Dermis microvascular lymphatic vessel endothelial cell (primary cell): Measurements from ENCODE around the gene FAM184A. TPM values are rescaled to one million over a fixed set of nuclear protein-coding genes. Genes with fewer than 3 reads are reported as not detected.

Source experiments
- DNase-seq, 2 donors: peaks; one replicate each; pipeline versions ENCODE4 v3.0.0 to v3.0.0-alpha.2; 2010; ENCODE audit warnings: low read depth in 2 of 2
- total RNA-seq: library from RNA; depleted of rRNA; stranded (reverse); fragments of >200 nt; gene quantifications from 2 replicates; pipeline ENCODE4 v1.2.1, GENCODE V29; 2014

FAM184A gene
- total RNA-seq, 1 donor from 2014 or later = 0.13 TPM

- DNase-seq = no peak
Observed at GRCh38 chr6:119055069-119055468, 23.4 kb downstream of the FAM184A start.

- DNase-seq = no peak
Observed at GRCh38 chr6:119052987-119053386, 25.5 kb downstream of the FAM184A start.

- DNase-seq = no peak
Observed at GRCh38 chr6:119052292-119052889, 26.1 kb downstream of the FAM184A start.

GRCh38 chr6:119044255-119044654 lies 34.2 kb downstream of the FAM184A start:
- DNase-seq = no peak

GRCh38 chr6:119043783-119044182 lies 34.7 kb downstream of the FAM184A start:
- no peak for DNase-seq

GRCh38 chr6:119043265-119043664 lies 35.2 kb downstream of the FAM184A start:
- DNase-seq = no peak

GRCh38 chr6:119040636-119041035 lies 37.8 kb downstream of the FAM184A start:
- DNase-seq = no peak

GRCh38 chr6:119040229-119040628 lies 38.2 kb downstream of the FAM184A start:
- DNase-seq = no peak

GRCh38 chr6:119037941-119038623 lies 40.4 kb downstream of the FAM184A start:
- DNase-seq = no peak

- no peak for DNase-seq
Observed at GRCh38 chr6:119037264-119037663, 41.2 kb downstream of the FAM184A start.

- no peak for DNase-seq
Observed at GRCh38 chr6:119036081-119036480, 42.4 kb downstream of the FAM184A start.

GRCh38 chr6:119035459-119035858 lies 43.0 kb downstream of the FAM184A start:
- no peak for DNase-seq

GRCh38 chr6:119034827-119035458 lies 43.5 kb downstream of the FAM184A start:
- peak; percentile 24 to 38 for DNase-seq

- DNase-seq = no peak
Observed at GRCh38 chr6:119032428-119032827, 46.0 kb downstream of the FAM184A start.

GRCh38 chr6:119030759-119031158 lies 47.7 kb downstream of the FAM184A start:
- DNase-seq = no peak

GRCh38 chr6:119028091-119028490 lies 50.4 kb downstream of the FAM184A start:
- no peak for DNase-seq

- DNase-seq = no peak
Observed at GRCh38 chr6:119027465-119027864, 51.0 kb downstream of the FAM184A start.

- DNase-seq = no peak
Observed at GRCh38 chr6:119026822-119027221, 51.6 kb downstream of the FAM184A start.

GRCh38 chr6:119025793-119026192 lies 52.7 kb downstream of the FAM184A start:
- DNase-seq = no peak

GRCh38 chr6:119024111-119024510 lies 54.4 kb downstream of the FAM184A start:
- DNase-seq = no peak

GRCh38 chr6:119022796-119023195 lies 55.7 kb downstream of the FAM184A start:
- no peak for DNase-seq

- no peak for DNase-seq
Observed at GRCh38 chr6:119020597-119021561, 57.6 kb downstream of the FAM184A start.
